ENCODE data around the gene GPR35.

Gene GPR35

DNA sequence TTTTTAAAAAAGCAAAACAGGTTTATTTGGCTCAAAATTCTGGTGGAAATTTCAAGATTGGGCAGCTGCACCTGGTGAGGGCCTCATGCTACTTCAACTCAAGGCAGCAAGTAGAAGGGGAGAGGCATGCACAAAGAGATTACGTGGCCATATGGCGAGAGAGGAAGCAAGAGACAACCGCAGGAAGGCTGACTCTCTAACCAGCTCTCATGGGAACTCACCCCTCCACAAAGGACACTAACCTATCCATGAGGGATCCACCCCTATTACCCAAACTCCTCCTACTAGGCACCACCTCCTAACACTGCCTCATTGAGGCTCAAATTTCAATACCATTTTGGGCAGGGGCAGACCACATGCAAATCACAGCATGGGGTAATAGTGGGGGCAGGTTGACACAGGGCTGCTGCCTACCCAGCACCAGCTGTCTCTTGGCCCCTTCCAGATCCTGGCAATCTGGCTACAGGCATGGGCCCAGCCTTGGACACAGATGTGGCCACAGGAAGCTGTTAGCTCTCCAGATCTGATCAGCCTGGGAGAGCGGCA, 40.7 kb upstream of the GPR35 start:
- TF ChIP-seq EZH2phosphoT487 (IDR thresholded peaks at IDR 0.05; ENCODE audit: low read depth): no peak
- TF ChIP-seq, protein P1, sequence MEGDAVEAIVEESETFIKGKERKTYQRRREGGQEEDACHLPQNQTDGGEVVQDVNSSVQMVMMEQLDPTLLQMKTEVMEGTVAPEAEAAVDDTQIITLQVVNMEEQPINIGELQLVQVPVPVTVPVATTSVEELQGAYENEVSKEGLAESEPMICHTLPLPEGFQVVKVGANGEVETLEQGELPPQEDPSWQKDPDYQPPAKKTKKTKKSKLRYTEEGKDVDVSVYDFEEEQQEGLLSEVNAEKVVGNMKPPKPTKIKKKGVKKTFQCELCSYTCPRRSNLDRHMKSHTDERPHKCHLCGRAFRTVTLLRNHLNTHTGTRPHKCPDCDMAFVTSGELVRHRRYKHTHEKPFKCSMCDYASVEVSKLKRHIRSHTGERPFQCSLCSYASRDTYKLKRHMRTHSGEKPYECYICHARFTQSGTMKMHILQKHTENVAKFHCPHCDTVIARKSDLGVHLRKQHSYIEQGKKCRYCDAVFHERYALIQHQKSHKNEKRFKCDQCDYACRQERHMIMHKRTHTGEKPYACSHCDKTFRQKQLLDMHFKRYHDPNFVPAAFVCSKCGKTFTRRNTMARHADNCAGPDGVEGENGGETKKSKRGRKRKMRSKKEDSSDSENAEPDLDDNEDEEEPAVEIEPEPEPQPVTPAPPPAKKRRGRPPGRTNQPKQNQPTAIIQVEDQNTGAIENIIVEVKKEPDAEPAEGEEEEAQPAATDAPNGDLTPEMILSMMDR (IDR thresholded peaks at IDR 0.05; ENCODE audit: low read depth, low read length): no peak
- peak overlapping the region; percentile 100 for H3K9ac ChIP-seq (ENCODE audit: low read length)
- H3K4me1 ChIP-seq (ENCODE audit: low read length): peaks cover 43% of the 10 kb centered on the region
- no peaks in the 10 kb centered on the region for H3K27me3 ChIP-seq (ENCODE audit: low read depth, low read length)
- no peaks in the 10 kb centered on the region for H3K9me3 ChIP-seq (ENCODE audit: insufficient read depth, low read length)
- H3K27ac ChIP-seq (ENCODE audit: low read length): peak overlapping the region; percentile 98
- H2AFZ ChIP-seq (ENCODE audit: low read depth, low read length): no peak overlapping the region
- peak overlapping the region; percentile 98 for H3K4me3 ChIP-seq (ENCODE audit: low read length)
- peak overlapping the region; percentile 95 for H3K4me2 ChIP-seq (ENCODE audit: low read length)
- peaks cover 10% of the 10 kb centered on the region for H4K20me1 ChIP-seq (ENCODE audit: insufficient read depth, low read length)
- H3K79me2 ChIP-seq (ENCODE audit: low read length): peaks cover 75% of the 10 kb centered on the region
- H3K36me3 ChIP-seq (replicated peaks; ENCODE audit: low read depth, low read length): peaks cover 34% of the 10 kb centered on the region

DNA sequence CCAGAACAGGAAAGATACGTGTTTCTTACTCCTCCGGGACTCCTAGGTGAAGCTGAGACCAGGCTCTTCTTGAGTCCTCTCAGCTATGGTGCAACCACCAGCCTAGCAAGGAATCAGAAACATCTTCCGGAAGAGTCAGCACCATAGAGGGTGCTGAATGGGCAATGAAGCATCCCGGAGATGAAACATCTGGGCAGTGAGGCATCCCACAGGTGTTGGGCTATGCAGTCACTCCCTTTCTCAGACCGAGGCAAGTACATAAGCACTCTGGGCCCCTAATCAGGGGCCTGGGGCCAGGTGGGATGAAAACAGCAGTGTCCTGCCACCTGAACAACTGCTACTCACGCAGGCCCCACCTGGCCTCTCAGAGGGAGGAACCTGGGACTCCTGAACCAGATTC, 40.2 kb upstream of the GPR35 start:
- no peak overlapping the region for H2AFZ ChIP-seq (ENCODE audit: low read depth, low read length)
- H3K4me2 ChIP-seq (ENCODE audit: low read length): peak overlapping the region; percentile 95
- H4K20me1 ChIP-seq (ENCODE audit: insufficient read depth, low read length): peaks cover 10% of the 10 kb centered on the region
- peak overlapping the region; percentile 98 for H3K4me3 ChIP-seq (ENCODE audit: low read length)
- peaks cover 79% of the 10 kb centered on the region for H3K79me2 ChIP-seq (ENCODE audit: low read length)
- H3K27me3 ChIP-seq (ENCODE audit: low read depth, low read length): no peaks in the 10 kb centered on the region
- peaks cover 37% of the 10 kb centered on the region for H3K4me1 ChIP-seq (ENCODE audit: low read length)
- H3K9me3 ChIP-seq (ENCODE audit: insufficient read depth, low read length): no peaks in the 10 kb centered on the region
- TF ChIP-seq, protein P1 (IDR thresholded peaks at IDR 0.05; ENCODE audit: low read depth, low read length): no peak
- TF ChIP-seq EZH2phosphoT487 (IDR thresholded peaks at IDR 0.05; ENCODE audit: low read depth): no peak
- peak overlapping the region; percentile 98 for H3K27ac ChIP-seq (ENCODE audit: low read length)
- H3K9ac ChIP-seq (ENCODE audit: low read length): peak overlapping the region; percentile 100
- peaks cover 34% of the 10 kb centered on the region for H3K36me3 ChIP-seq (replicated peaks; ENCODE audit: low read depth, low read length)

DNA sequence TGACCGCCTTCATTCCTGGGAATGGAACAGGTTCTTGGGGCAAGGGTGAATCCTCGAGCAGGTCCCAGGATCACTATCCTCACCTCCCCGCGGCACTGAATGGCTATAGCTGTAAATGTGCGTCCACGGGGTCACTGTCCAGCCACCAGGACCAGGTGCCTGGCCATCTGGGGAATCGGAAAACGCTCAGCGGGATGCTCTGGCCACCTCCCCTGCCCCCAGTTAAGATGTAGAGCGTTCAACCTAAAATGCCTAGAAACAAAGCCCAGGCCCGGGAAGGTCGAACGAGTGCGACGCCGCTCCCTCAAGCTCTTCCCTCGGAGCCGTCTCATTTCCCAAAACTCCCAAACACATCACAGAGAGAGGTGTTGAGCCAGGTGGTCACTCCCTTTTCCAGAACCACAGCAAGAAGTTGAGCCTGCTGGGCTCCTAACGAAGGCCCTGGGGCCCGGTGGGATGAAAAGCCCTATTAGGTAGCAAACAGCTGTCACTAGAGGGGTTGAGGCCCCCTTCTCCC, 39.5 kb upstream of the GPR35 start:
- peaks cover 79% of the 10 kb centered on the region for H3K79me2 ChIP-seq (ENCODE audit: low read length)
- H2AFZ ChIP-seq (ENCODE audit: low read depth, low read length): no peak overlapping the region
- H3K4me2 ChIP-seq (ENCODE audit: low read length): peak overlapping the region; percentile 95
- H3K27ac ChIP-seq (ENCODE audit: low read length): peak overlapping the region; percentile 98
- H3K9ac ChIP-seq (ENCODE audit: low read length): peak overlapping the region; percentile 100
- peak overlapping the region; percentile 98 for H3K4me3 ChIP-seq (ENCODE audit: low read length)
- peaks cover 10% of the 10 kb centered on the region for H4K20me1 ChIP-seq (ENCODE audit: insufficient read depth, low read length)
- peaks cover 28% of the 10 kb centered on the region for H3K36me3 ChIP-seq (replicated peaks; ENCODE audit: low read depth, low read length)
- TF ChIP-seq EZH2phosphoT487 (IDR thresholded peaks at IDR 0.05; ENCODE audit: low read depth): no peak
- TF ChIP-seq, protein P1 (IDR thresholded peaks at IDR 0.05; ENCODE audit: low read depth, low read length): no peak
- H3K4me1 ChIP-seq (ENCODE audit: low read length): peaks cover 31% of the 10 kb centered on the region
- no peaks in the 10 kb centered on the region for H3K27me3 ChIP-seq (ENCODE audit: low read depth, low read length)
- no peaks in the 10 kb centered on the region for H3K9me3 ChIP-seq (ENCODE audit: insufficient read depth, low read length)

DNA sequence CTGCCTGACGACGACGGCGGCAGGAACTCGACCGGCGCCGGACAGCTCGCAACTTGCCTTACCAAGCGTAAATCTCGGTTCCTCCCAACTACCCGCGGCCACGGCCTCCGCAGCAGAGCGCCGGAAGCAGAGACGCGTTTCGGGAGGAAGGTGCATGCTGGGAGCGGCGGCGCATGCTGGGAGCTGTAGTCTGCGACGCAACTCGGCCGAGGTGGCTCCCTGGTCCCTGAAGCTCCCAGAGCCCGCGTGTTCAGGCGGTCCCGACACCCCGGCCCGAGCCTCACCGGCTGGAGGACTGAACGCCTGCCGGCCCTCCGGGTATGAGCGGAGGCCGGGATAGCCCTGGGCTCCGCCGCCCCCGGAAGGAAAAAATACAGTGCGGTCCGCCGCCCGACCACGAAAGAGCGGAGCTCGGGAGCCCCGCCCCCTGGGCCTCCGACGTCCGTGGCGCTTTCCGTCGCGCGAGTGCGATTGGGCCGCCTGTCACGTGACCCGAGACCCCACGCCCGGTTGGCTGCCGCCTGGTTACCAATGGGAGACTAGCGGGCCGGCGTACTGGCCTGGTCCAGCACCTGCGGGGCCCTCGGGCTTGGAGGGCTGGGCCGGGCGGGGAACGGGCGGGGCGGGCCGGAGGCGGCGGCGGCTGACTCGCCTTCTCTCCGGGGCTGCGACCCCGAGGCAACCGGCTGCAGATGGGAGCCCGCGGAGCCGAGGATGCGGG, 38.9 kb upstream of the GPR35 start, which contains the start of gene CAPN10:
TSS of gene CAPN10 (plus strand) at position 537 of the 721 bp plus-strand sequence. CDS start at position 715, 178 bp downstream.
- Histone ChIP-seq H3K27ac (ENCODE audit: low read length) (peak within 1 kb of the TSS; percentile 98), H3K9ac (ENCODE audit: low read length) (peak within 1 kb of the TSS; percentile 100), H2AFZ (ENCODE audit: low read depth, low read length) (no peak within 1 kb of the TSS), H3K4me1 (ENCODE audit: low read length) (peaks cover 29% of the 10 kb centered on the region), H3K4me3 (ENCODE audit: low read length) (peak within 1 kb of the TSS; percentile 98), H3K9me3 (ENCODE audit: insufficient read depth, low read length) (no peaks in the 10 kb centered on the region), H4K20me1 (ENCODE audit: insufficient read depth, low read length) (peaks cover 10% of the 10 kb centered on the region), H3K36me3 (replicated peaks; ENCODE audit: low read depth, low read length) (peaks cover 22% of the 10 kb centered on the region), H3K79me2 (ENCODE audit: low read length) (peaks cover 83% of the 10 kb centered on the region), H3K4me2 (ENCODE audit: low read length) (peak within 1 kb of the TSS; percentile 98), H3K27me3 (ENCODE audit: low read depth, low read length) (no peaks in the 10 kb centered on the region)
- TF ChIP-seq, protein P1 (IDR thresholded peaks at IDR 0.05; ENCODE audit: low read depth, low read length): no peak
- no peak for TF ChIP-seq EZH2phosphoT487 (IDR thresholded peaks at IDR 0.05; ENCODE audit: low read depth)

Measured in OCI-LY3 (cell line).